ENCODE measurements around the gene PDE6B.

The PDE6B gene

GRCh38 chr4:680551-680927 lies 55.2 kb downstream of the PDE6B start:
- DNase-seq (ENCODE audit: low spot score) = no peak
- POLR2A ChIA-PET (ENCODE audit: low non-redundant PET) = no interaction called here

GRCh38 chr4:680928-681645 lies 55.7 kb downstream of the PDE6B start:
- H3K27ac ChIP-seq = peak overlapping the region; percentile 24; the same call in 1 of the 2 replicates
- CTCF ChIA-PET = interaction anchor here (0.7 kb wide), 1 partner anchor 577 kb away, joined by 3 read pairs; no protein-coding TSS in a partner anchor
- no peak for DNase-seq (ENCODE audit: low spot score)
- no peak for TF ChIP-seq CTCF (conservative IDR thresholded peaks at IDR 0.05; ENCODE audit: low read depth)
- POLR2A ChIA-PET (ENCODE audit: low non-redundant PET) = no interaction called here

More at GRCh38 chr4:680551-680927, 55.2 kb downstream of the PDE6B start:
- CTCF ChIA-PET = no interaction called here
- peak overlapping the region; percentile 24 for H3K27ac ChIP-seq
- no peak for TF ChIP-seq CTCF (conservative IDR thresholded peaks at IDR 0.05; ENCODE audit: low read depth)

DNA sequence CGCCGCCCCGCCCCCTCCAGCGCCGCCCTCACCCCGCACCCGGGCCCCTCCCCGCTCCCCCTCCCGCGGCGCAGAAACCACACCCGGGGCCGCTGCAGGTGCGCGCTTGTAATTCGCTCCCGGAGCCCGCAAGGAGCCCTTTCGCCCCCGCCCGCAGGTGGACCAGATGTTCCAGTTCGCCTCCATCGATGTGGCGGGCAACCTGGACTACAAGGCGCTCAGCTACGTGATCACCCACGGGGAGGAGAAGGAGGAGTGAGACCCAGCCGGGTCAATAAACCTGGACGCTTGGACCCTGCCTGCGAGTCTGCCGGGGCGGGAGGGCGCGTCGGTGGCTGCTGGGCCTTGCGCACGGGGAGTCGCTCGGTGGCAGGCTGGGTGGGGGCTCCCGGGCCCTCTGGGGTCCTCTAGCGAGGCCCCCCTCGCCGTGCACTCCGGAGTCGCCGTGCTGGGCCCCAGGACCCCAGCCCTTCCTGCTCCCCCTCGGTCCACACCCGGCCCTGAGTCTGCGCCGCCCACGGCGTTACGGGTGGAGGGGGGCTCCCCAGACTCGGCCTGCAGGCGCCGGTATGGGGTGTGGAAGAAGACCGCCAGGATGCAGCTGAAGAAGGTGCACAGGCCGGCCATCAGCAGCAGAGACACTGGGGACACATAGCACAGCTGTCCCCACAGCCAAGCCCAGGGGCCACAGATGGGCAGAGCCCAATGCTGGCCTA lies 56.5 kb downstream of the PDE6B start:
- no peak for TF ChIP-seq CTCF (conservative IDR thresholded peaks at IDR 0.05; ENCODE audit: low read depth)
- ChIA-PET POLR2A (ENCODE audit: low non-redundant PET) (no interaction called here), CTCF (interaction anchor here (0.7 kb wide), 1 partner anchor 576 kb away, joined by 3 read pairs; no protein-coding TSS in a partner anchor)
- peak overlapping the region; percentile 35; the same call in 1 of the 2 replicates for H3K27ac ChIP-seq
- DNase-seq (ENCODE audit: low spot score) = peak; percentile 69

- POLR2A ChIA-PET (ENCODE audit: low non-redundant PET) = no interaction called here
- DNase-seq (ENCODE audit: low spot score) = no peak
- CTCF ChIA-PET = no interaction called here
- no peak for TF ChIP-seq CTCF (conservative IDR thresholded peaks at IDR 0.05; ENCODE audit: low read depth)
- no peak overlapping the region for H3K27ac ChIP-seq
These were observed 57.3 kb downstream of the PDE6B start for GRCh38 chr4:682490-683172.

DNA sequence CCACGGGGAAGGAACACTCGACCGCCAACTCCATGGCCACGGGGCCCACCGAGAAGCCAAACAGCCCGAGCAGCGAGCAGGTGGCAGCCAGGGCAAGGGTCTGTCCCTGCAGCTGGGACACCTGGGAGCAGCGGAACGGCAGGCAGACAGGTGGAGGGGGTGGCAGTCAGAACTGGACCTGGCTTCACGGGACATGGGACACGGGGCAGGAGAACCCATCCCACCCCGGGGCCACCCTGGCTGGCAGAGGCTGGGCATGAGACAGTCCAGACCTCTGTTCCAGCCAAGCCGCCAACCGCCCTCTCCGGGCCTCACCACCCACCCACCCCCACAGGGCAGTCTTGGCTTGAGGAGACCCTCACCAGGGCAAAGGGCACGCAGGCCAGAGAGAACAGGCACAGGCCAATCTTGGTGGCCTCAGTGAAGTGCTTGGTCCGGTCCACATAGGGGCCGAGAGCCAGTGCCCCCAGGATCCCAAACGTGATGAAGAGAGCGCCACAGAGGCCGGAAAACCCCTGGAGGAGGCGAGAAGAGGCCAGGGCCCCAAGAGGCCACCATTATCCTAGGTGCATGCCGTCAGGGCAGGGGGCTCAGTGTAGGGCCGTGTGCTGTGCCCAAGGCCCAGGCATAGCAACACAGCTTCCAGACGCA lies 58.0 kb downstream of the PDE6B start:
- no peak overlapping the region for H3K27ac ChIP-seq
- no peak for TF ChIP-seq CTCF (conservative IDR thresholded peaks at IDR 0.05; ENCODE audit: low read depth)
- DNase-seq (ENCODE audit: low spot score) = no peak
- ChIA-PET POLR2A (ENCODE audit: low non-redundant PET) (no interaction called here), CTCF (interaction anchor here (0.9 to 1.2 kb wide), 2 partner anchors 17 to 99 kb away, joined by 3 read pairs; no protein-coding TSS in a partner anchor)
